Prostate gland (tissue), 2 donors: ENCODE results near the gene TLR2. TPM values are rescaled to one million over a fixed set of nuclear protein-coding genes. Genes with fewer than 3 reads are reported as not detected.

Source experiments
- DNase-seq: peaks from one replicate; pipeline ENCODE4 v3.0.0-alpha.2; 2019; ENCODE audit warnings: low spot score
- H3K27ac ChIP-seq, 2 donors: fragments of 200-600 bp; sonication (generic); 2 replicates each; pipeline ENCODE4 v1.5.1; 2017 to 2019
- H3K27me3 ChIP-seq: fragments of 200-600 bp; sonication (generic); replicated peaks from 2 replicates; pipeline ENCODE4 v1.5.1; 2019; ENCODE audit not compliant: insufficient read depth
- H3K36me3 ChIP-seq, 2 donors: fragments of 200-600 bp; sonication (generic); 1 replicate in 1 of 2; 2 replicates in 1 of 2; pipeline versions ENCODE4 v1.5.1 to v1.8.1; 2017 to 2019
- H3K4me1 ChIP-seq: fragments of 200-600 bp; sonication (generic); replicated peaks from 2 replicates; pipeline ENCODE4 v1.5.1; 2019
- H3K4me3 ChIP-seq, 2 donors: fragments of 200-600 bp; sonication (generic); 2 replicates each; pipeline ENCODE4 v1.5.1; 2017 to 2019
- H3K9me3 ChIP-seq: fragments of 200-600 bp; sonication (generic); 2 replicates; pipeline ENCODE4 v1.5.1; 2017
- CTCF ChIP-seq, 4 experiments: fragments of 200-600 bp in 2 of 4; fragments of 450-650 bp in 2 of 4; sonication (generic) in 2 of 4; IDR thresholded peaks; 1 replicate in 3 of 4; 2 replicates in 1 of 4; pipeline ENCODE4 v1.5.1; 2016 to 2019; ENCODE audit warnings: antibody characterized with exemption in 4 of 4, mild to moderate bottlenecking in 2 of 4, moderate library complexity in 2 of 4
- POLR2A ChIP-seq: fragments of 450-650 bp; IDR thresholded peaks from one replicate; pipeline ENCODE4 v1.6.1; 2016; ENCODE audit warnings: antibody characterized with exemption, mild to moderate bottlenecking
- POLR2AphosphoS5 ChIP-seq: sonication (generic); formaldehyde crosslinking; IDR thresholded peaks from one replicate; pipeline ENCODE4 v1.6.1; 2017; ENCODE audit warnings: antibody characterized with exemption
- WGBS: methylation state at CpG from one replicate; pipeline ENCODE4 v1.1.5; 2018; 5-methylcytosine and 5-hydroxymethylcytosine counted together
- intact Hi-C: fragments of 100-400 bp; cut with DNase I; formaldehyde crosslinking; loops from one replicate; pipeline ENCODE4 v1.14.2; 2022
- total RNA-seq, 2 donors: library from RNA; depleted of rRNA; stranded (reverse); fragments of >200 nt; gene quantifications; one replicate each; pipeline ENCODE4 v1.1.0, GENCODE V29; 2016

The TLR2 gene
- total RNA-seq, 2 donors from 2014 or later, result 5.5 to 8.9 TPM

GRCh38 chr4:153643406-153644383, 40.4 kb upstream of the TLR2 start:
- 74% methylated on average over 9 of the region's 9 CpGs for WGBS
- Histone ChIP-seq H3K36me3 (no peaks in the 10 kb centered on the region), H3K27me3 (no peaks in the 10 kb centered on the region), H3K27ac (no peak overlapping the region), H3K4me3 (no peak overlapping the region), H3K9me3 (no peaks in the 10 kb centered on the region), H3K4me1 (no peaks in the 10 kb centered on the region)
- no peak for TF ChIP-seq POLR2A
- TF ChIP-seq POLR2AphosphoS5, result peak; percentile 31
- peak in 3 of 4 experiments; percentile 33 to 67 (median 54) for TF ChIP-seq CTCF (IDR thresholded peaks at IDR 0.05)
- DNase-seq, result no peak
- intact Hi-C loops, result loop anchor here (5.0 kb wide), 1 partner anchor 501 kb away; no protein-coding TSS in a partner anchor

GRCh38 chr4:153645183-153645582, 38.9 kb upstream of the TLR2 start:
- no peaks in the 10 kb centered on the region for H3K36me3 ChIP-seq
- H3K4me3 ChIP-seq, result no peak overlapping the region
- no peaks in the 10 kb centered on the region for H3K4me1 ChIP-seq
- no peaks in the 10 kb centered on the region for H3K27me3 ChIP-seq
- no peaks in the 10 kb centered on the region for H3K9me3 ChIP-seq
- no peak for TF ChIP-seq POLR2AphosphoS5
- TF ChIP-seq CTCF (IDR thresholded peaks at IDR 0.05), result no peak
- 92% methylated on average over 1 of the region's 1 CpG for WGBS
- intact Hi-C loops, result loop anchor here (5.0 kb wide), 1 partner anchor 303 kb away; the partner anchor contains the start of gene MND1
- no peak for DNase-seq
- H3K27ac ChIP-seq, result no peak overlapping the region

- Histone ChIP-seq H3K27ac (no peak overlapping the region), H3K27me3 (no peaks in the 10 kb centered on the region), H3K9me3 (no peaks in the 10 kb centered on the region), H3K4me1 (no peaks in the 10 kb centered on the region), H3K36me3 (no peaks in the 10 kb centered on the region), H3K4me3 (no peak overlapping the region)
- TF ChIP-seq POLR2A (no peak), POLR2AphosphoS5 (no peak), CTCF (IDR thresholded peaks at IDR 0.05) (no peak)
- WGBS, result 58% methylated on average over 1 of the region's 1 CpG
- intact Hi-C loops, result loop anchor here (5.0 kb wide), 1 partner anchor 304 kb away; the partner anchor contains the start of gene MND1
- no peak for DNase-seq
Measured at GRCh38 chr4:153646261-153646660, 37.8 kb upstream of the TLR2 start.

- no peaks in the 10 kb centered on the region for H3K36me3 ChIP-seq
- H3K27me3 ChIP-seq, result no peaks in the 10 kb centered on the region
- intact Hi-C loops, result loop anchor here (5.0 kb wide), 1 partner anchor 305 kb away; the partner anchor contains the start of gene MND1
- WGBS, result 100% methylated on average over 1 of the region's 1 CpG
- H3K4me3 ChIP-seq, result no peak overlapping the region
- no peak for DNase-seq
- H3K4me1 ChIP-seq, result no peaks in the 10 kb centered on the region
- TF ChIP-seq CTCF (IDR thresholded peaks at IDR 0.05) (no peak), POLR2A (no peak), POLR2AphosphoS5 (no peak)
- no peak overlapping the region for H3K27ac ChIP-seq
- H3K9me3 ChIP-seq, result no peaks in the 10 kb centered on the region
Measured at GRCh38 chr4:153646978-153647377, 37.1 kb upstream of the TLR2 start.
